Activated CD4-positive, alpha-beta T cell treated with anti-CD3 and anti-CD28 coated beads for 4 hours (primary cell): ENCODE data around the gene PARP16.

ENCODE experiments used
- DNase-seq, 2 donors: peaks; one replicate each; pipeline ENCODE4 v3.0.0-alpha.2; 2020

PARP16 gene, protein sequence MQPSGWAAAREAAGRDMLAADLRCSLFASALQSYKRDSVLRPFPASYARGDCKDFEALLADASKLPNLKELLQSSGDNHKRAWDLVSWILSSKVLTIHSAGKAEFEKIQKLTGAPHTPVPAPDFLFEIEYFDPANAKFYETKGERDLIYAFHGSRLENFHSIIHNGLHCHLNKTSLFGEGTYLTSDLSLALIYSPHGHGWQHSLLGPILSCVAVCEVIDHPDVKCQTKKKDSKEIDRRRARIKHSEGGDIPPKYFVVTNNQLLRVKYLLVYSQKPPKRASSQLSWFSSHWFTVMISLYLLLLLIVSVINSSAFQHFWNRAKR

DNA sequence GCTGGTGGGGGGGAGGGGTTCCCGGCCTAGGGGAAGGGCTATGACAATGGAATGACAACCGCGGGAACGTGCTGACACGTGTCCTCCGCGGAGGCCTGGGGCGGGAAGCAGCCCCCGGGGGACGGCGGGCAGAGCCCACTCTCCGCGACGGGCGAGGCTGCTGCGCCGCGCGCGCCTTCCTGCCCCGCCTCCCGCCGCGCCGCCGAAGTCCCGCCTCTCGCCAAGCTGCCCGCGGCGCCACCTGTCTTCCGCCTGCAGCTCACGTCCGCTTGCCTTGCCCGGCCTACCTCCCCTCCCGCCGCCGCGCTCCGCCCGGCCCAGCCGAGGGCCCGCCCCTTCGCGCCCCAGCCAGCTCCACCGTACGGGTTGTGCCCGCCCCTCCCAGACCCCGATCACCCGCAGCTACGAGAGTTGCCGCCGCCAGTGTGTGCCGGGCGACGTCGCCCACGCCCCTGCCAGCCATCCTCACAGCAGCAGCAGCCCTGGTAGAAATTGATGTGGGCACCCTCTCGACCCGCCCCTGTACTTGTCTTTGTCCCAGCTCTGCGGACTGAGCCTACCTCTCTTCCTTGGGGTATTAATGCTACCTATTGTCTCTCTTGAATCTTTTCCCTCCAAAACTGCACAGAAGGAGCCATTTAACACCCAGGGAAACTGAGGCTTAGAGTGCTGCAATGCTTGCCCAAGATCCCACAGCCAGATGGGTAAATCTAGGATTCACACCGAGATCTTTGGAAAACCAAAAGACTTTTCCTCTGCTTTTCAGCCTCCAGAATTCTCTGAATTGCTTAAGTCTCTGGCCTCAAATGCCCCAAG, at the start of gene PARP16:
Gene PARP16, minus strand, starts transcription at position 180 of the 816 bp plus-strand sequence. CDS start 457 bp downstream, outside the sequence.
- DNase-seq, result peak; percentile 85 to 89

DNA sequence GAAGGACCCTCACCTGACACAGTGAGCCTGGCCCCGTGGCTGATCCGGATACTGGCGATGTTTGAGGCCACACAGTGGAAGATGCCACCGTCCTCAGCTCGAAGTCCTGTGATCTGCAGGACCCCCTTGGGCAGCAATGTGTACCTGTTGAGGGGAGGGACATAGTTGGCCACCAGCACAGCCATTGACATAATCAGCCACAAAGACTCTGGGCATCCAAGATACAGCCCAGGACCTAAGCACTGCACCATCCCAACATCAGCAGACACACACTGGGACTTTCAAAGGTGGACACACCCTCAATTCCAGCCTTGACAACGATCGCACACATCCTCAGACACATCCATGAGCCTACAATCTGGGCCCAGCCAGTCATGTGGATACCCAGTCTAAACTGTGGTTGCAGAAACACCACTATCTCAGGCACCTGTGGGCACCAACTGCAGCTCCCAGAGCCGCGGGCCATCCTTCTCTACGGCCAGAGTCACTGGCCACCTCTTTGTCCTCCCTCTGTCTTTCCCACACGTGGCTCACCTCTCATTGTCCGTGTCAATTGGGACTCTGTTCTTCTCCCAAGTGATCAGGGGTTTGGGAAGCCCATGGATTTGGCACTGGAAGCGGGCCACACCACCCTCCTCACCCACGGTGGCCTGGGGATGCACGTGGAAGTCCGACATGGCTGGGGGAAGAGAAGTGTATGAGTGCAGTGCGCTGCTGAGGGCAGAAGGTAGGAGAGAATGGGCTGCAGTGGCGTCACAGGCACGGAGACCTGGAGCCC, 48.8 kb upstream of the PARP16 start:
- DNase-seq, result no peak

GRCh38 chr15:65334586-65335231, 48.0 kb upstream of the PARP16 start:
- no peak for DNase-seq

DNA sequence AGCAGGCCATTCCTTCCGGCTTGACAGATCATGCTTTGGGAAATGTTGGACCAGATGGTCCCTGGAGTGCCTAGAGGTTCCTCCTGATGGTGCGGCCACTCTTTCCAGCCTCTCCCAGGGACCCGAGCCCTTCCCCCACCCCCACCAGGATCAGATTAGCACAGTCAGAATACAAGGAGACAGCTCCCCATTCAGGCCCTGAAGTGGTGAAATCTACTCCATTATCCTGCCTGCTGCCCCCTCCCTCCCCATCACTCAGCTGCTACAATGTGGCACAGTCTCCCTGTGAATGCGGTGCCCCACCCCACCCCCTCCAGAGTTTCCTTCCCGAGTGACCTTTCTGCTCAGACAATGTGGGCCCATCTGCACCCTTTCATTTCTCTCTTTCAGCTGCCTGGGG, 47.2 kb upstream of the PARP16 start:
- DNase-seq, result no peak

DNA sequence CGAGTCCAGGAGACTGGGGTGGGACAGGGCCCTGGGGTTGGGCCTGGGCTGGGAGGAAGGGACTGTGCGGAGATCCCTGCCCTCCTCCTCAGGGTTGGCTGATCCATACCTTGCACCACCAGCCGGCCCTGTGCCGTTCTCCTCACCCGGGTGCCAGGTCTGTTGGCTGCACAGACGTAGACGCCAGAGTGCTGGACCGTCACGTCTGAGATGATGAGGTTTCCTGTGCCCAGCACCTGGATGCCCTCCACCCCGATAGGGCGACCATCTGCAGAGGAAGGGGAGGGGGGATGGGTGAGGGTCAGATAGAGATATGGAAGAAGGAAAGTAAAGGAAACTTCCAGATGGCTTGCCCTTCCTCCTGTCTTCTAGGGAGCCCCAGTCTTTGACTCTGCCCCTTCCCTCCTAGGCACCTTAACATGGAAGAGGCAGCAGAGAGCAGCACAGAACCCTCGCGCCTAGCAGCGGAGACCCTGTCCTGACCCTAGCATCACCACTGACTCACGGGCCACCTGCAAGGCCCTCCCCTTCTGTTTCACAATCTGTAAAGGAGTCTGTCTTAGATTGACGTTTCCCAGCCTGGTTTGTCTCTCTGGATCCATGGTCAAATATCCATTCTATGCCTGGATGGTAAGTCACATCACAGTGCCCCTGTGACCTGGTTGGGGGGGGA, 46.6 kb upstream of the PARP16 start:
- no peak for DNase-seq

DNA sequence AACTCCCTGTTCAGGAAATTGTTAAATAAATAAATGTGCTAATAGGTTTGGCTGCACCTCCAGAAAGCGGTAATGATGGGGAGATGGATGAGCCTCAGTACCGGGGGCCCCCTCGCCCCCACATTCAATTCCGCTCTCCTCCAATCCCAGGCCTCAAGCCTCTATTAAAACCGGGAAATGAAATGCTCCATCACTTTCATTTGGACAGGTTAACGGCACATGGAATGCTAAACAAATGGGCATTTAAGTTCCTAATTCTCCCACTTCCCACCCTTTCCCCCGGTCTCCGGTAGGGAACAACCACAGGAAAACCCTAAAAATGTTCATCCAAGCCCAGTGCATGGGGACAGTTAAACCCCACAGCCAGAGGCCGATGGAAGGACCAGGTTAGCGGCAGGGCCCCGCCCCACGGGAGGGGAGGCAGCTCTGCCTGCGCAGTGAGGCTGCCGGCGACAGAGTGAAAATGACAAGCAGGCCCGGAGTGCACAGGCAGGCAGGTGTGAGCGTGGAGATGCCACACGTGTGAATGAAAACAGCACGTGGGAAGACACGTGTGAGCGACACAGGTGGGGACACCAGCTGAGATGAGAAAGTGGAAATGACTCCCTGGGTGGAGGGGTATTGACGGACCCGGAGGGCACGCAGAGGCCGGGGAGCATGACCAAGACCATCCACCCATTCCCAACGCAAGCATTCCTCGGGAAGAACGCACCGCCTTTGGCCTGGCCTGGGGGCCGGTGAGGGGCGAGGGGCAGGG, 45.9 kb upstream of the PARP16 start:
- DNase-seq, result no peak

DNA sequence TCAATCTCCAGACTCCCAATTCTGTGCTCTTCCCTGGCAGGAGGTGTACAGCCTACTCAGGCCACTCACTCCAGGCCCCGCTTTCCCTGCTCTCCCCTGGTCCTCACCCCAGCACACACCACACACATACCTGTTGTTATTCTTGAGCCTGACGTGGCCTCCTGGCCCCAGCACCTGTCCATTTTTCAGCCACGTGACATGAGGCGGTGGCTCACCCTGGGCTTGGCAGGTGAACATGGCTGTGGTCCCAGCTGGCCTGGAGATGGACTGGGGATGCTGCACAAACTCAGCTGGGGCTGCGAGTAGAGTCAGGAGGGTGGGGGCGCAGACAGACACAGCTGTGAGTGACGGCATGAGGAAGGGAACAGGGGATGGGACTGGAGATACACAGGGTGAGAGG, 45.1 kb upstream of the PARP16 start:
- no peak for DNase-seq

- DNase-seq, result no peak
Measured at GRCh38 chr15:65330934-65331645, 44.4 kb upstream of the PARP16 start.

- DNase-seq, result no peak
Measured at GRCh38 chr15:65329984-65330735, 43.5 kb upstream of the PARP16 start.

- DNase-seq, result no peak
Measured at GRCh38 chr15:65329288-65329983, 42.8 kb upstream of the PARP16 start.

DNA sequence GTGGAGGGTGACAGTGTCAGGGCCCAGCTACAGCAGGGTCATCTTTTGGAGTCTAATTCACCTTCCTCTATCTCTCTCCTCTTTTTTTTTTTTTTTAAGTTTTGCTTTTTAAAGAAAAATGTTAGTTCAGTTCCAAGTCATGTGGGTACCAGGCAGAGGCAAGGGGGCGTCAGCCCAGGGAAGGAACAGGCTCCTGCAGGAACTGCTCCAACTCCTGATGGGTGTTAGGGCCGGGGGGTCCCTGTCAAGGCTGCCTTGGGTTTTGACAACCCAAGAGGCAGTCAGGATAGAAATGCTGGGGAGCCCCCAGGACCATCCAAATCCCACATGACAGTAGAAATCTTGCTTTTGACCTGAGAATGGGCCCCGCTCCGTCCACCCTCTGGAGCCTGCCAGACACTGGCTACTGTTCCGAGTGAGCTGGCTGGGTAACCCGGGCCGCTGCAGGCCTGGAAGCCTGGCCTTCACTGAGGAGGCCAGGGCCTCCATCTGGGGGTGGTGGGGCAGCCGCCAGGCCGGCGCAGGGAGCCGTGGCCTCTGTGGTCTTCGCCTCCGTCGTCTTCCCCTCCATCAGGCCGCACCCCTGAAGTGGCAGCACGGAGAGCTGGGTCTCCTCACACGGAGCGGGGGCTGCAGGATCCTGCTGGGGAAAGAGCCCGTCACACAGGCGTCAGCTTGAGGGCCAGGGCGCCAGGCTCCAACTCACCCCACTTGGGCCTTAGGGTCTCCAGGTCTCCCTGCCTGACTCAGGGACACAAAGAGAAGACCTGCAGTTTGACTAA, 42.0 kb upstream of the PARP16 start:
- no peak for DNase-seq

DNA sequence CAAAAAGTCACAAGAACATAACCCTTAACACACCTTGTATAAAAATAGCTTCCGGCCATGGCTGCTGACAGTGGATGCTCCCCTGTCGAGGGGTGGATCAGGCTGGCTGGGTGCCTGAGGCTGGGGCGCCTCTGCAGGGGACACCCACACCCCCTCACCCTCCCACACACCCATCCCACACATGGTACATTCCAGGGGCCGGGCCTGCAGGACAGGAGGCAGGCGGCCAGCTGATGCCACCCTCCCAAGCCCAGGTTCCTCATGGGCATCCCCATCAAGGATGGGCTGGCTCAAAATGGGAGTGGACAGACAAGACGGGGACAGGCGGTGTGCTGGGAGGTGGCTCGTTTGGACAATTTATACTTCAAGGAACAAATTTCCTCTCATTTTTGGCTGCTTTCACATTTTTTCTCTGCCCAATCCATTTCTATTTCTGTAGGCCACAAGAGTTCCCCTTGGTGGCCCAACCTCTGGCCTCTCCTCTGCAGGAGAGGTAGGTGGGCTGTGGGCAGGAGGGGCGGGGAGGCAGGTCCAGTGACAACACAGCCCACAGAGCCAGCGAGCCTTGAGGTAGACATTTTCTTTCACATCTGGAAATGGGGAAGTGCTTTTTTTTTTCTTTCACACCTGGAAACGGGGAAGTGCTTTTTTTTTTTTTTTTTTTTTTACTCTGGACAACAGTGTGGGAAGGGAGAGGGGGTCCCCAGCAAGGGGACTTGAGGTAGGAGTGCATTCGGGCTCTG, 41.1 kb upstream of the PARP16 start:
- no peak for DNase-seq

DNA sequence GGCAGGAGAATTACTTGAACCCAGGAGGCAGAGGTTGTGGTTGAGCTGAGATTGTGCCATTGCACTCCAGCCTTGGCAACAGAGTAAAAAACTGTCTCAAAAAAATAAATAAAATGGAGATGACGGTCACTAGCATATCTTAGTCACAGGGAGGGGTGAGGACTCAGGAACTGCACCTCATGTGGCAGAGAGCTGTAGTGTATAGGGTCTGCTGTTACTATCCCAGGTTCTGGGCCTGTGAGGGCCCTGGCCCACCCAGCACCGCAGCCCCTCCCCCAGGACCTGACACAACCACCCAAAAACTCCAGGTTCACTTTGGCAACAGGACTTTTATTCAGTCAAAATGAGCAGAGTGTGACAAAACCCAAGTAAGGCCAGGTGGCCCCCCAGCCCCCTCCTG, 40.1 kb upstream of the PARP16 start:
- DNase-seq, result no peak

GRCh38 chr15:65326117-65326526, 39.4 kb upstream of the PARP16 start:
- DNase-seq, result no peak

DNA sequence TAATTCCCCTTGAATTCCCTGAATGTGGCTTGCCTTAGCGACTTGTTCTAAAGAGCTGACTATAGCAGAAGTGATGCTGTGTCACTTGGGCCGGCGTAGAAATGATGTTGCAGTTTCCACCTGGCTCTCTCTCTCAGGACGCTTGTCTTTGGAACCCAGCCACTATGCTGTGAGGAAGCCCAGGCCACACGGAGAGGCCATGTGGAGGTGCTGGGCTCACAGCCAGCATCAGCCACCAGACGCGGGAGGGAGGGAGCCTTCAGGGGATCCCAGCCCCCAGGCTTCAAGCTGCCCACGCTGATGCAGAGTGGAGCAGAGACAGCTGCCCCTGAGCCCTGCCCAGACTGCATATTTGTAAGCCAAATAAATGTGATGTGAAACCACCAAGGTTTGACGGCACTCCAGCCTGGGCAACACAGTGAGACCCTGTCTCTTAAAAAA, 36.4 kb upstream of the PARP16 start:
- DNase-seq, result no peak

DNA sequence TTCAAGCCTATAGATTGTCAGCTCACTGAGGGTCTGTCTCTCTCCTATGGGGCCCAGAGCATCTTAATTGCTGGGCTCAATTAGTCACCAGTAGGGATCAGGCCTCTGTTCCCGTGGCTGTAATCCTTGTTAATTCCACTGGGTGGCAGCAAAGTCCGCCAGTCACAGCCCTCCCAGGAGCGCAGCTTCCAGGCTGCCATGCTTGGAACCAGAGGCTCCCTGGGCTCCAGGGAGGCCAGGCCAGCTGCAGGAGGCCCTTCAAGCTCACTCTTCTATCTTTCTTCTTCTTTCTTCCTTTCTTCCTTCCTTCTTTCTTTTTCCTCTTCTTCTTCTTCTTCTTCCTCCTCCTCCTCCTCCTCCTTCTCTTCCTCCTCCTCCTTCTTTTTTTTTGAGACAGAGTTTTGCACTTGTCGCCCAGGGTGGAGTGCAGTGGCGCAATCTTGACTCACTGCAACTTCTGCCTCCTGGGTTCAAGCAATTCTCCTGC, 32.2 kb upstream of the PARP16 start:
- peak; percentile 59 to 78 for DNase-seq

DNA sequence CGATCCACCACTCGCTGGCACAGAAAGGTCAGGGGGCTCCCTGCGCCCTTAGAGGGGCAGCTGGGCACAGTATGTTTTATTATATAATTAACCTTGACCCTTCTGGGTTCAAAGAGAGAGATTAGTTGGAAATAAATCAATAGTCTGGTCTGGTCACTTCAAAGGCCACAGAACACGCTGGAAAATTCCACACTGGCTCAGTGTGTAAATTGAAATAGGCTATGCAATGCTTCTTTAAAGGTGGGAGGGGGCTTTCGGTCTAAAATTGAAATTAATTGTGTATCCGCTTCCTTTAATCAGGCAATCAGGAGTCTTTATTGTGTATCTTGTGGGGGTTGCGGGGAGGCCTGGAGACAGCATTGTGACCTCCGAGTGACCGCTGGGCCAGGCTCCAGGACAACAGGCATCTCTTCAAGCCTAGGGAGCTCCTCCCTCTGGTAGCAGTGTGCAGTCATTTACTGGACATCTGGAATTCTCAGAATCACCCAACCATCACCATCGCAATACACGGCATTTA, 25.8 kb upstream of the PARP16 start:
- DNase-seq, result no peak
